ENCODE results near the gene NHS.

NHS gene

GRCh38 chrX:17409566-17410290, 34.7 kb downstream of the NHS start:
- Histone ChIP-seq H3K36me3 (ENCODE audit: control insufficient read depth, insufficient read depth, low read length) (no peaks in the 10 kb centered on the region), H3K9ac (ENCODE audit: low read depth, low read length) (no peak overlapping the region), H3K4me1 (ENCODE audit: control insufficient read depth, insufficient read depth, low read length) (peaks cover 37% of the 10 kb centered on the region), H3K4me3 (ENCODE audit: low read depth, low read length) (peak overlapping the region; percentile 38), H3K9me3 (ENCODE audit: control insufficient read depth, insufficient read depth, low read length) (no peaks in the 10 kb centered on the region), H3K27me3 (ENCODE audit: control insufficient read depth, insufficient read depth, low read length) (peaks cover 4% of the 10 kb centered on the region)

GRCh38 chrX:17410651-17411050, 35.7 kb downstream of the NHS start:
- peaks cover 4% of the 10 kb centered on the region for H3K27me3 ChIP-seq (ENCODE audit: control insufficient read depth, insufficient read depth, low read length)
- no peaks in the 10 kb centered on the region for H3K9me3 ChIP-seq (ENCODE audit: control insufficient read depth, insufficient read depth, low read length)
- H3K4me3 ChIP-seq (ENCODE audit: low read depth, low read length) = no peak overlapping the region
- no peak overlapping the region for H3K9ac ChIP-seq (ENCODE audit: low read depth, low read length)
- peaks cover 46% of the 10 kb centered on the region for H3K4me1 ChIP-seq (ENCODE audit: control insufficient read depth, insufficient read depth, low read length)
- H3K36me3 ChIP-seq (ENCODE audit: control insufficient read depth, insufficient read depth, low read length) = no peaks in the 10 kb centered on the region

GRCh38 chrX:17411205-17411604, 36.2 kb downstream of the NHS start:
- H3K36me3 ChIP-seq (ENCODE audit: control insufficient read depth, insufficient read depth, low read length) = no peaks in the 10 kb centered on the region
- H3K4me1 ChIP-seq (ENCODE audit: control insufficient read depth, insufficient read depth, low read length) = peaks cover 52% of the 10 kb centered on the region
- no peaks in the 10 kb centered on the region for H3K9me3 ChIP-seq (ENCODE audit: control insufficient read depth, insufficient read depth, low read length)
- peaks cover 4% of the 10 kb centered on the region for H3K27me3 ChIP-seq (ENCODE audit: control insufficient read depth, insufficient read depth, low read length)
- no peak overlapping the region for H3K4me3 ChIP-seq (ENCODE audit: low read depth, low read length)
- no peak overlapping the region for H3K9ac ChIP-seq (ENCODE audit: low read depth, low read length)

GRCh38 chrX:17412692-17413091, 37.7 kb downstream of the NHS start:
- H3K9me3 ChIP-seq (ENCODE audit: control insufficient read depth, insufficient read depth, low read length) = no peaks in the 10 kb centered on the region
- no peaks in the 10 kb centered on the region for H3K27me3 ChIP-seq (ENCODE audit: control insufficient read depth, insufficient read depth, low read length)
- H3K36me3 ChIP-seq (ENCODE audit: control insufficient read depth, insufficient read depth, low read length) = no peaks in the 10 kb centered on the region
- no peak overlapping the region for H3K4me3 ChIP-seq (ENCODE audit: low read depth, low read length)
- H3K9ac ChIP-seq (ENCODE audit: low read depth, low read length) = no peak overlapping the region
- peaks cover 54% of the 10 kb centered on the region for H3K4me1 ChIP-seq (ENCODE audit: control insufficient read depth, insufficient read depth, low read length)

- no peaks in the 10 kb centered on the region for H3K9me3 ChIP-seq (ENCODE audit: control insufficient read depth, insufficient read depth, low read length)
- no peaks in the 10 kb centered on the region for H3K27me3 ChIP-seq (ENCODE audit: control insufficient read depth, insufficient read depth, low read length)
- H3K4me3 ChIP-seq (ENCODE audit: low read depth, low read length) = no peak overlapping the region
- H3K4me1 ChIP-seq (ENCODE audit: control insufficient read depth, insufficient read depth, low read length) = peaks cover 54% of the 10 kb centered on the region
- H3K36me3 ChIP-seq (ENCODE audit: control insufficient read depth, insufficient read depth, low read length) = no peaks in the 10 kb centered on the region
- H3K9ac ChIP-seq (ENCODE audit: low read depth, low read length) = no peak overlapping the region
Observed at GRCh38 chrX:17413228-17413627, 38.2 kb downstream of the NHS start.

- Histone ChIP-seq H3K9me3 (ENCODE audit: control insufficient read depth, insufficient read depth, low read length) (no peaks in the 10 kb centered on the region), H3K36me3 (ENCODE audit: control insufficient read depth, insufficient read depth, low read length) (no peaks in the 10 kb centered on the region), H3K27me3 (ENCODE audit: control insufficient read depth, insufficient read depth, low read length) (no peaks in the 10 kb centered on the region), H3K9ac (ENCODE audit: low read depth, low read length) (no peak overlapping the region), H3K4me3 (ENCODE audit: low read depth, low read length) (no peak overlapping the region), H3K4me1 (ENCODE audit: control insufficient read depth, insufficient read depth, low read length) (peaks cover 46% of the 10 kb centered on the region)
Observed at GRCh38 chrX:17414027-17414658, 39.1 kb downstream of the NHS start.

GRCh38 chrX:17414839-17415238, 39.8 kb downstream of the NHS start:
- Histone ChIP-seq H3K9me3 (ENCODE audit: control insufficient read depth, insufficient read depth, low read length) (no peaks in the 10 kb centered on the region), H3K4me1 (ENCODE audit: control insufficient read depth, insufficient read depth, low read length) (peaks cover 39% of the 10 kb centered on the region), H3K27me3 (ENCODE audit: control insufficient read depth, insufficient read depth, low read length) (no peaks in the 10 kb centered on the region), H3K9ac (ENCODE audit: low read depth, low read length) (no peak overlapping the region), H3K4me3 (ENCODE audit: low read depth, low read length) (peak overlapping the region; percentile 14), H3K36me3 (ENCODE audit: control insufficient read depth, insufficient read depth, low read length) (no peaks in the 10 kb centered on the region)

- H3K9me3 ChIP-seq (ENCODE audit: control insufficient read depth, insufficient read depth, low read length) = no peaks in the 10 kb centered on the region
- H3K4me3 ChIP-seq (ENCODE audit: low read depth, low read length) = peak overlapping the region; percentile 14
- no peak overlapping the region for H3K9ac ChIP-seq (ENCODE audit: low read depth, low read length)
- peaks cover 35% of the 10 kb centered on the region for H3K4me1 ChIP-seq (ENCODE audit: control insufficient read depth, insufficient read depth, low read length)
- H3K36me3 ChIP-seq (ENCODE audit: control insufficient read depth, insufficient read depth, low read length) = no peaks in the 10 kb centered on the region
- no peaks in the 10 kb centered on the region for H3K27me3 ChIP-seq (ENCODE audit: control insufficient read depth, insufficient read depth, low read length)
Observed at GRCh38 chrX:17415242-17415810, 40.3 kb downstream of the NHS start.

- H3K4me3 ChIP-seq (ENCODE audit: low read depth, low read length) = no peak overlapping the region
- no peaks in the 10 kb centered on the region for H3K36me3 ChIP-seq (ENCODE audit: control insufficient read depth, insufficient read depth, low read length)
- no peaks in the 10 kb centered on the region for H3K27me3 ChIP-seq (ENCODE audit: control insufficient read depth, insufficient read depth, low read length)
- H3K4me1 ChIP-seq (ENCODE audit: control insufficient read depth, insufficient read depth, low read length) = peaks cover 25% of the 10 kb centered on the region
- no peaks in the 10 kb centered on the region for H3K9me3 ChIP-seq (ENCODE audit: control insufficient read depth, insufficient read depth, low read length)
- H3K9ac ChIP-seq (ENCODE audit: low read depth, low read length) = no peak overlapping the region
Observed at GRCh38 chrX:17417372-17417771, 42.4 kb downstream of the NHS start.

GRCh38 chrX:17425136-17425535, 50.1 kb downstream of the NHS start:
- Histone ChIP-seq H3K4me1 (ENCODE audit: control insufficient read depth, insufficient read depth, low read length) (no peaks in the 10 kb centered on the region), H3K9ac (ENCODE audit: low read depth, low read length) (no peak overlapping the region), H3K27me3 (ENCODE audit: control insufficient read depth, insufficient read depth, low read length) (no peaks in the 10 kb centered on the region), H3K4me3 (ENCODE audit: low read depth, low read length) (no peak overlapping the region), H3K9me3 (ENCODE audit: control insufficient read depth, insufficient read depth, low read length) (no peaks in the 10 kb centered on the region), H3K36me3 (ENCODE audit: control insufficient read depth, insufficient read depth, low read length) (no peaks in the 10 kb centered on the region)

GRCh38 chrX:17425551-17425950, 50.6 kb downstream of the NHS start:
- no peaks in the 10 kb centered on the region for H3K36me3 ChIP-seq (ENCODE audit: control insufficient read depth, insufficient read depth, low read length)
- H3K4me3 ChIP-seq (ENCODE audit: low read depth, low read length) = no peak overlapping the region
- H3K9me3 ChIP-seq (ENCODE audit: control insufficient read depth, insufficient read depth, low read length) = no peaks in the 10 kb centered on the region
- no peak overlapping the region for H3K9ac ChIP-seq (ENCODE audit: low read depth, low read length)
- H3K27me3 ChIP-seq (ENCODE audit: control insufficient read depth, insufficient read depth, low read length) = no peaks in the 10 kb centered on the region
- H3K4me1 ChIP-seq (ENCODE audit: control insufficient read depth, insufficient read depth, low read length) = no peaks in the 10 kb centered on the region

GRCh38 chrX:17431171-17431570, 56.2 kb downstream of the NHS start:
- Histone ChIP-seq H3K4me3 (ENCODE audit: low read depth, low read length) (no peak overlapping the region), H3K9ac (ENCODE audit: low read depth, low read length) (no peak overlapping the region), H3K9me3 (ENCODE audit: control insufficient read depth, insufficient read depth, low read length) (no peaks in the 10 kb centered on the region), H3K4me1 (ENCODE audit: control insufficient read depth, insufficient read depth, low read length) (no peaks in the 10 kb centered on the region), H3K36me3 (ENCODE audit: control insufficient read depth, insufficient read depth, low read length) (no peaks in the 10 kb centered on the region), H3K27me3 (ENCODE audit: control insufficient read depth, insufficient read depth, low read length) (no peaks in the 10 kb centered on the region)
